GM18505 (cell line): ENCODE measurements around the gene HK1.

Experiments
- ATAC-seq: cut with Tn5 transposase; IDR thresholded peaks from one replicate; pipeline ENCODE4 v1.9.1; 2021; ENCODE audit not compliant: unreplicated experiment
- POLR2A ChIP-seq: IDR thresholded peaks from 4 replicates; pipeline ENCODE4 v1.6.1; 2011; ENCODE audit warnings: borderline replicate concordance; ENCODE audit not compliant: insufficient read depth, insufficient read length; ENCODE audit errors: extremely low read depth

Gene HK1

GRCh38 chr10:69360485-69361302, 82.4 kb downstream of the HK1 start:
- ATAC-seq = no peak

GRCh38 chr10:69361303-69361614, 83.0 kb downstream of the HK1 start:
- no peak for ATAC-seq
- TF ChIP-seq POLR2A = no peak

More at GRCh38 chr10:69360485-69361302, 82.4 kb downstream of the HK1 start:
- no peak for TF ChIP-seq POLR2A

- no peak for ATAC-seq
- no peak for TF ChIP-seq POLR2A
These were observed 84.2 kb downstream of the HK1 start for GRCh38 chr10:69362471-69362954.

GRCh38 chr10:69363666-69364065, 85.4 kb downstream of the HK1 start:
- no peak for ATAC-seq
- no peak for TF ChIP-seq POLR2A

- ATAC-seq = no peak
- TF ChIP-seq POLR2A = no peak
These were observed 86.1 kb downstream of the HK1 start for GRCh38 chr10:69364232-69364940.

DNA sequence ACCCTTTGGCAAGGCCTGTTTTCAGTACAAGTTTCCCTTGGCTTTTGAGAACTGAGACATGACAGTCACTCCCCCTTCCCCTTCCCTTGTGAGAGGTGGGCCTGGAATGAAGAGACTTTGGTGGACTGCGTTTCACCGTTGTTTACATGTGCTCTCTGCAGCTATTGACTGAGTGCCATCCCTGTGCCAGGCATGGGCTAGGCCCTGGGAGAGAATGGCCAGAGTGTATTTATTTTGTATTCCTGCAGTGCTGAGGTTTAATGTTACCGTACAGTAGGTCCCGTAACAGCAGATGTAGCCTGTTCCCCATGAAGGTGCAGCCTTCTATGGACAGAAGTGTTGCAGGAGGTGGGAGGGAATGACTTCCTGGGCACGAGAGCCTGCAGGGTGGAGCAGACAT, 88.4 kb downstream of the HK1 start:
- TF ChIP-seq POLR2A = no peak
- ATAC-seq = no peak

DNA sequence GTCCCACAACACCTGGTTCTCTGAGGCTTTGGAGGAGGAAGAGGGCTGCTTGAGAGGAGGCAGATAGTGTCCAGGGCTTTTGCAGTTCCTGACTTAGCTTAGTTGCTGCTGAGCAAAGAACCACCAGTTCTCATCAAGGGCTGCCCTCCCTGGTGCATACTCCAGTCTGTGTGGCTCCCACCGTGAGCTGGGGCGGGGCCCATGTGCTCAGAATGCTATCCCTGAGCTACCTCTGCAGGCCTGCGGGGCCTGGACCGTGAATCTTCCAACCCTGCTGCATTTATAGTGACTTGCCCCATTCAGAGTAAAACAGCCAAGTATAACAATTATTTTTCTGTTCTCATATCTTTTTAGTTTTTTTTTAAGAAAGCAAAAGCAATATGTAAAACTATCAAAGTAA, 89.2 kb downstream of the HK1 start:
- no peak for ATAC-seq
- TF ChIP-seq POLR2A = no peak

DNA sequence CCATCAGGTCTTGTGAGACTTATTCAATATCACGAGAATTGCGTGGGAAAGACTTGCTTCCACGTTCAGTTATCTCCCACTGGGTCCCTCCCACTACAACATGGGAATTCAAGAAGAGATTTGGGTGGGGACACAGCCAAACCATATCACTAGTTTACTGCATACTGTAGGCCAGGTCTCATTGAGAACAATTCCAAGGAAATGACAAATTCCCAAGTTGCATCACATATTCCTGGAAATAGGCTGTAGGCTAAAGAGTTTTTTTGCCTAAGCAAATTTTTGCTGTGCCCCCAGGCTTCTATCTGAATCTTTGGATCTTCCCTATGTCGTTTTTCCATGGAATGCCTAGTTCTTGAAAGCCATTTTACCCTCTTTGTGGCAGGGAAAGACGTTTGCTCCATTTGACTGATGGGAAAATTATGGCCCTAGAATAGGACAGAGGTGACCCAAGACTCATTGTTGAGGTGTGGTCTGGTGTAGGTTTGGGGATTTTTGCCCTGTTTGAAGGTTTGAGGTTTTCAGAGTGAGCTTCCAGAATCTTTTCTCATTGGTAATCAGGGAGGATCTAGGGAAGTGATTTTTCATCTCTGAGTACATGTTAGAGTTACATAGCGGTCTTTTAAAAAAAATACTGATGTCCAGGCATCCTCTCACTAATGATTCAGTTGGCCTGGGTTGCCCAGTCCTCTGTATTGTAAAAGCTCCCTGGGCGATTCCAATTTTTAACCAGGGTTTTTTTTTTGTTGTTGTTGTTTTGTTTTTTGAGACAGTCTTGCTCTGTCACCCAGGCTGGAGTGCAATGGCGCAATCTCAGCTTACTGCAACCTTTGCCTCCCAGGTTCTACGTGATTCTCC, 94.1 kb downstream of the HK1 start:
- ATAC-seq = no peak
- TF ChIP-seq POLR2A = no peak

GRCh38 chr10:69374242-69374641, 95.9 kb downstream of the HK1 start:
- ATAC-seq = no peak
- TF ChIP-seq POLR2A = no peak

DNA sequence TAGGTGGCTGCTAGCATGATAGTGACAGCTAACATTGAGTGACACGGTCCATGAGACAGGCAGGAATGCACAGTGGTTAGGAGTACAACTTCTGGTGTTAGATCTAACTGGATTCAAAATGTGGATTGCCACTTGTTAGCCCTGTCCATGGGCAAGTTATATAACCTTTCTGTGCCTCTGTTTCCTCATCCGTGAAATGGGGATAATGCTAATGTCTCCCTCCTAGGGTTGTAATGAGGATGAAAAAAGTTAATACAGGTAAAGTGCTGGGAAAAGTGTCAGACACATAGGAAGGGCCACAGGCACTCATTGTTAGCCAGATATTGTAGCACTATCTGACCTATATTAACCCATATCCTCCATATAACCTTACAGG, 96.6 kb downstream of the HK1 start:
- ATAC-seq = no peak

DNA sequence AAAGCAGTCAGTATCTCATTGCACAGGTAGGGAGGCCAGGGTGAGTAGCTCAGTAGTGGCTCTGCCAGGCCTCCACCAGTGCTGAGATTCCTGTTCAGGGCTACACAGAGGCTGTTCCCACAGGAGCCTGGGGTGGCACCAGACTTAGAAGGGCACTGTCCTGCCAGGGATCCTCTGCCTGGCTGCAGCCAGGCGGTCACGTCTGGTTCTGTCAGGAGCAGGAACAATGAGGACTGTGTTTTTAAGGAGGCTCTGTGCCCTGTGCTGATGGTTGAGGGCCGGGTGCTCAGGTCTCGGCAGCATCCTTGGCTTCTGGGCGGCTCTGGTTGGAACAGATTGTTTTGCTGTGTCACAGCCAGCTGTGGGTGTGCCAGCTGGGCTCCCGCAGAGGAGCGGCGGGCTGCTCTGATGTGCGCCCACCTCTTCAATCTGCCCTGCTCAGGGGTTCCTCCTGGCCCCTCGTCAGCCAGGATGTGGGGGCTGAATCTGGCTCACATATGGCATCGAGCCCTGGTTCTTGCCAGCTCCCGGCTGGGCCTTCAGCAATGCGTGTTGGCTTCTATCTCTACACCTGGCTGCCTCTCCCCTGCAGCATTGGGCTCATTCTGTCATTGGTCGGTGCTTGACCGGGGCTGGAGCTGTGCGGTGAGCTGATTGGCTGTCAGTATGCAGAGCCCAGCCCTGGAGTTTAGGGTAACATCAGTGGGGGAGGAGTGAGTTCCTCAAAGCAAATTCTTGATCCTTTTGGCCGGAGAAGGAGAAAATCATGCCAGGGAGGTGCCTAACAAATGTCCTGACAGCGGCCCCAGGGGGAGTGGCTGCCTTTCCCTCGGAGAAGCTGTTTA, 97.2 kb downstream of the HK1 start:
- TF ChIP-seq POLR2A = no peak
- ATAC-seq = no peak

More for the DNA sequence above, 96.6 kb downstream of the HK1 start:
- no peak for TF ChIP-seq POLR2A

- no peak for ATAC-seq
- no peak for TF ChIP-seq POLR2A
These were observed 98.4 kb downstream of the HK1 start for GRCh38 chr10:69376662-69377061.
